Mononuclear cell (primary cell): Measurements from ENCODE around the gene CDC5L. TPM values are rescaled to one million over a fixed set of nuclear protein-coding genes. Genes with fewer than 3 reads are reported as not detected.
"Not testable (repeated sequence)": the region's sequence is repeated elsewhere in the genome, so short reads cannot be mapped to it uniquely, and the experiment has no call there.

Source experiments
- H3K27me3 ChIP-seq: 2 replicates; pipeline ENCODE4 v1.6.0; 2011; ENCODE audit warnings: low read length, control low read depth; ENCODE audit not compliant: insufficient read depth
- H3K4me1 ChIP-seq: 2 replicates; pipeline ENCODE4 v1.5.1; 2011; ENCODE audit warnings: mild to moderate bottlenecking, low read length, control low read depth; ENCODE audit not compliant: insufficient read depth
- H3K4me3 ChIP-seq: 2 replicates; pipeline ENCODE4 v1.5.1; 2011; ENCODE audit warnings: mild to moderate bottlenecking, low read length, moderate library complexity
- H3K9me3 ChIP-seq: 2 replicates; pipeline ENCODE4 v1.5.1; 2011; ENCODE audit warnings: low read depth, mild to moderate bottlenecking, control low read depth, low read length
- total RNA-seq: library from RNA; depleted of rRNA; stranded (reverse); fragments of >200 nt; gene quantifications from one replicate; pipeline ENCODE4 v1.2.3, GENCODE V29; 2012

The CDC5L gene
- 30.5 TPM for total RNA-seq

DNA sequence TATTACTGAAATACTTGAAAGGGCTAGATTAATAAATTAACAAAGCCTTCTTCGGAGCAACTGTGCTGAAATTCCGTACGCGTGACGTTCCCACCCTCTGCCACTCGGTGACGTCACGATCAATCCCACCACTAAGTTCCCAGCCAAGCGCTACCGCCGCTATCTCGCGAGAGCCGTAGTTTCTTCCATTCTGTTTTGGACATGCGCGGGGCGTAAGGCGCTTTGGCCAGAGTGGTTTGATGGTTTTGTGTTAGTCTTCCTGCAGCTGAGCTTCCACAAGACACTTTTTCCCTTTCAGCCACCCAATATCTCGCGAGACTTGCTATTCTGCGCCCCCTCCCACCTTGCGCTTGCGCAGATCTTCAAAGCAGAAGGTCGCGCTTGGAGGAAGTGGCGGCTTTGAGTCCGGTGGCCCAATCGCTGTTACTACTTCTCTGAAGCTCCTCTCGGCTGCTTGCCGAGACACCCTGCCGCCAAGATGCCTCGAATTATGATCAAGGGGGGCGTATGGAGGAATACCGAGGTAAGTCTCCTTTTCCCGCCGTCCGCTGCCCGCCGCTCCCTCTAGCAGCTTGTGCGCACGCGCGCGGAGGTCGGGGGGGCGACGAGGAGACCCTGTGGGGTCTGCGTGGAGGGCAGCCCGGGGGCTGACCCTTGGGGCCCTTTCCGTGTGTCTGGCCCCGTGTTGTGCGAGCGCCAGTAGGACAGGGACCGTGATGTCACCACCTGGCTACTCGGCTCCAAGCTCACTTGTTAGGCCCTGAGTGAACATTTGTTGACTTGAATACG, at the start of gene CDC5L:
CDC5L (plus strand) TSS at position 361 of the 789 bp plus-strand sequence; CDS start at position 479, 118 bp downstream.
- Histone ChIP-seq H3K4me1 (peaks cover 30% of the 10 kb centered on the region), H3K9me3 (no peaks in the 10 kb centered on the region), H3K4me3 (peak within 1 kb of the TSS; percentile 72), H3K27me3 (no peaks in the 10 kb centered on the region)

DNA sequence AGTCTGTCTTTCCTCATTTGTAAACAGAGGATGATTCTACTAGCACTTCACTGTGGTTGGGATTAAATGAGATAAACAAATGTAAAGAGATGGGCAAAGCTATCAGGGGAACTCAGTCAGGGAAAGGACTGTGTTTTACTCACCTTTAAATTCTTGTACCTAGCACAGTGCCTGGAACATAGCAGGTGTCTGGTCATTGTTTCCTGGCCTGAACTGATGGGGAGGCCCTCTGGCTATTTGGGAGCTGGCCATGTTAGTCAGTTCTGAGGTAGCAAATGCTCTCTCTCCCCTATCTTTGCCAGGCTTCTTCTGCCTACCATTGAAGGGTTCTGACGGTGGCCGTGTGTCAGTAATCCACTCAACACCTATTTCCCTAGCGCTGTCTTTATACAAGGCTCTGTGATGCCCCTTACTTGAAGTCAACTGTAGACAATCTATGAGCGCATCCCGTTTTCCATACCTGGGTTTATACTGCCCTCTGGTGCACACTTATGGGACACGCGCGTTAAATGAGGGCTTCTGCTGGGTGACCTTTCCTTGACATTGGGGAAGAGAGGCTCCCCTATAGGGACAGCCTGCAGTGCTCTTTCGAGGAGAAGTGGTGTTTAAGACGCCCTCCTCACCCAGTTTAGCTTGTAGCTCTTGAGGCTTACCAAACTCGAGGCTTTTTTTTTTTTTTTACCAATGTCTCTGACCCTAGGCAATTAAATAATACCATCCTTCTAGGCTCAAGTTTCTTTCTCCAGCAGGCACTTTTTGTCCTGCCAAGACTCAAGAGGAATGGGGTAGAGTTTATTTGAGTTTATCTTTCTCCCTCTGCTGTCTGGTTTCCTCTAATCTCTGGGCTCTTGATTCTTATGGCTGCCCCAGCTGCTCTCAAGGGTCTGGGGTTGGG, 49.0 kb upstream of the CDC5L start:
- Histone ChIP-seq H3K4me3 (no peak overlapping the region), H3K4me1 (peaks cover 24% of the 10 kb centered on the region), H3K27me3 (peaks cover 23% of the 10 kb centered on the region), H3K9me3 (no peaks in the 10 kb centered on the region)

DNA sequence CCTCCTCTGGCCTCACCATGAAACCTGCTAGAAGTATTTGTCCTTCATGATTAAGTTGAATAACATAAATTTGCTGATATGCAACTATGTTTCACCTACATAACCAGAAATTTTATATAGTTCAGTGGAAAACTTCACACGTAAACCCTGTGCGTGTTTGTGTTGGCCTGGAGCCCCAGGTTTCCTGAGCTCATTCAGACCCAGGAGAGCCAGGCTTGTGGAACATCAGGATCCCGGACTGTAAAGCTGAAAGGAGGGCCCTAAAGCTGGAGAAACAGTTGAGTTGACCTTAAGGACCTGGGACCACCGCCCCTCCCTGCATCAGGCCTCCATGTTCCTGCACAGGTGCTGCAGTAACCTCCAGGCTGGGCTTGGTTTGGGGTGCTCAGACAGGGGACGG, 48.2 kb upstream of the CDC5L start:
- Histone ChIP-seq H3K9me3 (no peaks in the 10 kb centered on the region), H3K4me1 (peaks cover 15% of the 10 kb centered on the region), H3K4me3 (no peak overlapping the region), H3K27me3 (peaks cover 31% of the 10 kb centered on the region)

DNA sequence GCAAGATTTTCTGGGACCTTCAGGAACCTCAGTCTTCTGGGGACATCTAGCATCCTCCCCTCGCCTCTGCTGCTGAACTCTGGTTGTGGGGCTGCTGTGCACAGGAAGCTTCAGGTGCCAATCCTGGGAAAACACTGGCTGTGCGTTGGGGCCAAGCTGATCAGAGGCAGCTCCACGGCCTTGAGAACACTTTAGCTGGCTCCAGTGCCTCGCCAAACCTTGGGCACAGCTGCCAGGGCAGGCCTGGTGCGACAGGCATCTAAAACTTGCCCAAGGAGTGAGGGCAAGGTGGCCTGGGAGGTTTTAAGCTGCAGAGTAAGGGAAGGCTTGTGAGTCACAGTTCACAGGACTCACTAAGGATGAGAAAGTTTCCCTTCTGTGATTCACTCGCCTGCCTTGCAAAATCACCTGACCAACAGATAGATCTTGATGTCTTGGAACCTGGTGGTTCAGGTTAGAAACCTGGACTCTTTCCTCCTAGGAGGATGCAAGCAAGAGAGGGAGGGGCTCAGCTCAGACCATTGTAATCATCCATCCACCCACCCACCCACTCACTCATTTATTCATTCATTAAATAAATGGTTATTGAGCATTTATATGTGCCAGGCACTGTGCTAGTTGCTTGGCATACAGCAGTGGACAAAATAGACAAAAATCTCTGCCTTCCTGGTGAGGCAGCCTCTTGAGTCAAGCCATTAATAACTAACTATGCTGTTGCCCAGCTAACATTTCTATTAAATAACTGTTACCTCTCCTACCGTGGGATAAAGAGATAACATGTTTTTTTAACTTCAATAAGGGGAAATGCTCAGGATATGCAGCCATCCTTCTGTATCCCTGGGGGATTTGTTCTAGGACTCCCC, 47.5 kb upstream of the CDC5L start:
- peaks cover 38% of the 10 kb centered on the region for H3K27me3 ChIP-seq
- no peaks in the 10 kb centered on the region for H3K9me3 ChIP-seq
- H3K4me1 ChIP-seq: peaks cover 12% of the 10 kb centered on the region
- no peak overlapping the region for H3K4me3 ChIP-seq

DNA sequence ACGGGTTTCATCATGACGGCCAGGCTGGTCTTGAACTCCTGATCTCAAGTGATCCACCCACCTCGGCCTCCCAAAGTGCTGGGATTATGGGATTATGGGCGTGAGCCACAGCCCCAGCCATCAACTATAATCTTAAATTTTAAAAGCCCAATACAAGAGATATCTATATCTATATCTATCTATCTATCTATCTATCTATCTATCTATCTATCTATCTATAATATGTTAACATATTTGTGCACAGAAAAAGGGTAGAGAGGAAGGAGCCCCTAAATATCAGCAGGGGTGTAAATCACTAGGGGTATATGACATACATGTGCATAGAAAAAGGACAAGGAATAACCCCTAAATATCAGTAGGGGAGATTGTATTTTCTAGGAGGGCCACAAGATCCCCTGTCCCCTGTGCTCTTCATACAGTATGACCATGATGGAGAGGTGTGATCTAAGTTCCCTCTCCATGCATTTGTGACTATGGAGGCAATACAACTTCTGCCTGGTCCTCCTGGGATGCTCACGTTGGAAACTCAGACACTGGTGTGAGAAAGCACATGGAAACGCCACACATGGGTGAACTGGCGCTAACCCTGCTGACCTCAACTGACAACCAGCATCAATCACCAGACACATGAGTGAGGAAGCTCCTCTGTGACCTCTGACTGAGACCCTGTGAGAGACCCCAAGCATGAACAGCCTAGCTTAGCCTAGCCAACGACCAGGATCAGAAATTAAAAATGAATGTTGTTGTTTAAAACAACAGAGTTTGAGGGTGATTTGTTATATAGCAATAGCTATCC, 46.2 kb upstream of the CDC5L start:
- Histone ChIP-seq H3K4me3 (no peak overlapping the region), H3K27me3 (peaks cover 44% of the 10 kb centered on the region), H3K9me3 (no peaks in the 10 kb centered on the region), H3K4me1 (peaks cover 12% of the 10 kb centered on the region)

DNA sequence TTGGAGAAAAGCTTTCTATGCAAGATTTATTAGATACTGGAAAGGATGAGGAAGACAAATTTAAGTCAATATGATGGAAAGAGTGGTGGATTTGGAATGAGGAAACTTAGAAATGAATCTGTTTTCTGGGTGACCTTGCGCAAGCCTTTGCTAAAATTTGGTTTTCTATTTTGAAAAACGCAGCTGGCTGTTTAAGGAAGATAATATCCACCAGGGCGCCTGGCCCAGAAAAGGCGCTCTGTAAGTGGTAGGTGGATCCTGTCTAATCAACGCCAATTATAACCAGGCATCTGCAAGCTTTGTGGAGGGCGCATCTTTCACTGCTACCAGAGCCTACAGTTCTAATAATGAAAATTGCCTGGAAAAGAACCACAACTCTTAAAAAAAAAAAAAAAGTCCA, 45.5 kb upstream of the CDC5L start:
- Histone ChIP-seq H3K4me1 (peaks cover 12% of the 10 kb centered on the region), H3K9me3 (no peaks in the 10 kb centered on the region), H3K4me3 (no peak overlapping the region), H3K27me3 (peaks cover 44% of the 10 kb centered on the region)

DNA sequence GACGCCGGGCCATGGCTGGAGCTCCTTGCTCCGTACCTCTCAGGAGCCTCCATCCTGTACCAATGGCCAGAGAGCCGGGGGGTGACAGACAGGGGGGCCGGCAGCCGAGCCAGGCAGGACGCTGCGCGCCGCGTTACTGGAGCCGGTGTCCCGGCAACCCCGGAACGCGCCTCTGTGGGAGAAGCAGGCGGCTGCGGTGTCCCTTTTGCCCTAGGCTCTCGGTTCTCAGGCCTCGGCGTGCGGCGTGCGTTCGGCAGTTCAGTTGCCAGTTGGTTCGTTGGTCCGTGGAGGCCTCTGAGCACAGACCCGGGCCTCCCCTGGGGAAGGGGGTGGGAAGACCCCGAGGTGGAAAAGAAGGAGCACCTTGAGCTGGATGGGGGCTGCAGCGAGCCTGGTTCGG, 45.0 kb upstream of the CDC5L start, which contains the start of gene SPATS1:
SPATS1 (plus strand) TSS at position 162 of the 400 bp plus-strand sequence. CDS start 446 bp downstream, outside the sequence.
- Histone ChIP-seq H3K9me3 (no peaks in the 10 kb centered on the region), H3K4me1 (peaks cover 12% of the 10 kb centered on the region), H3K4me3 (no peak within 1 kb of the TSS), H3K27me3 (peaks cover 44% of the 10 kb centered on the region)

DNA sequence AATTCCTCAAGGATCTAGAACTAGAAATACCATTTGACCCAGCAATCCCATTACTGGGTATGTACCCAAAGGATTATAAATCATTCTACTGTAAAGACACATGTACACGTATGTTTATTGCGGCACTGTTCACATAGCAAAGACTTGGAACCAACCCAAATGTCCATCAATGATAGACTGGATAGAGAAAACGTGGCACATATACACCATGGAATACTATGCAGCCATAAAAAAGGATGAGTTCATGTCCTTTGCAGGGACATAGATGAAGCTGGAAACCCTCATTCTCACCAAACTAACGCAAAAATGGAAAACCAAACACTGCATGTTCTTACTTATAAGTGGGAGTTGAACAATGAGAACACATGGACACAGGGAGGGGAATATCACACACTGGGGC, 40.7 kb upstream of the CDC5L start:
- not testable (repeated sequence) for H3K9me3 ChIP-seq, H3K4me3 ChIP-seq
- Histone ChIP-seq H3K4me1 (peaks cover 12% of the 10 kb centered on the region), H3K27me3 (peaks cover 37% of the 10 kb centered on the region)

DNA sequence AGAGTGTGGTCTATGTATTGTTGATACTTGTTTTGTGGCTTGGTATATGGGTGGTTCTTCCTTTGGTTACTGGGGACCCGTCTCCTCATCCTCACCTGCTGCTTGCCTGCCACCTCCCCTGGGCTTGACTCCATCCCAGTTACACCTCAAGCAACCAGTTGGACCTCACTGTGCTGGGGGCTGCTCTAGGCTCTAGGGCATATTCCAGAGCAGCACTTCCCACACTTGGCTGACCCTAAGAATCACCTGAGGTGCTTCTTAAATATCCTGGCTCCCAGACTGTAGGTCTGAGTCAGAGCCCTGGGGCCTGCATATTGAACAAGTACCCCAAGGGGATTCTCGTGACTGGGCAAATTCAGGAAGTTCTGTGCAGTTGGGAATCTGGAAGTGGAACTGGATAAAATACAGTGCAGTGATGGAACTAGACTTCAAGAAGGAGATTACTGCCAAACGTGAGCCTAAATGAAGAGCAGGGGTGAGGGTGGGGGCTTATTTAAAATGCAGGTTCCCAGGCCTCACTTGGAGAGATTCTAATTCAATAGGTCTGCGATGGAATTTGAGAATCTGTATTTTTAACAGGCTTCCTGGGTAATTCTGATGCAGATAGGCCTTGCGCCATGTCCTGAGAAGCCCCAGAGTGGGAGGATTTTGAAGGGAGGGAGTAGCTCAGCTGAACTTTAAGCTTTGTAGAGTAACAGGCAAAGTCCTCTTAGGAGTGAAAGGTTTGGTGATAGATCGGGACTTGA, 37.4 kb upstream of the CDC5L start:
- no peak overlapping the region for H3K4me3 ChIP-seq
- H3K27me3 ChIP-seq: peaks cover 6% of the 10 kb centered on the region
- H3K9me3 ChIP-seq: no peaks in the 10 kb centered on the region
- no peaks in the 10 kb centered on the region for H3K4me1 ChIP-seq

DNA sequence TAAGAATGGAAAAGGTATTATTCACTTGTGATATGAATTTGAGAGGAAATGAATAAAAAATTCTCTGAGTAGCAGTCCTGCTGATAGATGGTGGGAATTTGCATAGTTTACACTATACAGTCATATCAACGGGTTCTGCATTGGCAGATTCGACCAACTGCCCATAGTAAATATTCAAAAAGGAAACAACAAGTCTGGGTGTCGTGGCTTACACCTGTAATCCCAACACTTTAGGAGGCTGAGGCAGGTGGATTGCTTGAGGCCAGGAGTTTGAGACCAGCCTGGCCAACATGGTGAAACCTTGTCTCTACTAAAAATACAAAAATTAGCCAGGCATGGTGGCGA, 36.9 kb upstream of the CDC5L start:
- not testable (repeated sequence) for H3K4me1 ChIP-seq, H3K4me3 ChIP-seq, H3K27me3 ChIP-seq, H3K9me3 ChIP-seq

DNA sequence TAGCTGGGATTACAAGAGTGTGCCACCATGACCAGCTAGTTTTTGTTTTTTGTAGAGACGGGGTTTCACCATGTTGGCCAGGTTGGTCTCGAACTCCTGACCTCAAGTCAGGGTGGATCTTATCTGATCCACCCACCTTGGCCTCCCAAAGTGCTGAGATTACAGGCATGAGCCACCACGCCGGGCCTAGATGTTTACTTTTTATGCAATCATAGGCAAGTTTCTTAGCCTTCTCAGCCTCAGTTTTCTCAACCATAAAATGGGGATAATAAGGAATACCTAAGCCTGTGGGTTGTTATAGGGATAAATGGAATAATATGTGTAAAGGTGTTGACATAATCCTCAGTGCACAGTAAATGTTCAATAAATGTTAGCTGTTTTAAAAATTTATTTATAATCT, 35.2 kb upstream of the CDC5L start:
- H3K4me1 ChIP-seq: no peaks in the 10 kb centered on the region
- no peaks in the 10 kb centered on the region for H3K9me3 ChIP-seq
- no peaks in the 10 kb centered on the region for H3K27me3 ChIP-seq
- H3K4me3 ChIP-seq: no peak overlapping the region

DNA sequence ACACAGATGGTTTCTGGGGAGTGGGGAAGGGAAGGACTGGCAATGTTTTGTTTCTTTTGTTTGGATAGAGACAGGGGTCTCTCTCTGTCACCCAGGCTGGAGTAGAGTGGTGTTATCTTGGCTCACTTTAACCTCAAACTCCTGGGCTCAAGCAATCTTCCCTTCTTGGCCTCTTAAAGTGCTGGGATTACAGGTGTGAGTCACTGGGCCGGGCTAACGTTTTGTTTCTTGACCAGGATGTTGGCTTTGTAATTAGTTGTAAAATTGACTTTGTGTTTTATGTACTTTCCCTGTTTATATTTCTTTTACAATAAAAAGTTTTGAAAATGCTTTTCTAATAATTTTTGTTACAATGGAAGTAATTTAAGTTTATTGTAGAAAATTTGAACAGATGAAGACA, 34.2 kb upstream of the CDC5L start:
- H3K4me1 ChIP-seq: no peaks in the 10 kb centered on the region
- H3K4me3 ChIP-seq: no peak overlapping the region
- no peaks in the 10 kb centered on the region for H3K9me3 ChIP-seq
- H3K27me3 ChIP-seq: no peaks in the 10 kb centered on the region

DNA sequence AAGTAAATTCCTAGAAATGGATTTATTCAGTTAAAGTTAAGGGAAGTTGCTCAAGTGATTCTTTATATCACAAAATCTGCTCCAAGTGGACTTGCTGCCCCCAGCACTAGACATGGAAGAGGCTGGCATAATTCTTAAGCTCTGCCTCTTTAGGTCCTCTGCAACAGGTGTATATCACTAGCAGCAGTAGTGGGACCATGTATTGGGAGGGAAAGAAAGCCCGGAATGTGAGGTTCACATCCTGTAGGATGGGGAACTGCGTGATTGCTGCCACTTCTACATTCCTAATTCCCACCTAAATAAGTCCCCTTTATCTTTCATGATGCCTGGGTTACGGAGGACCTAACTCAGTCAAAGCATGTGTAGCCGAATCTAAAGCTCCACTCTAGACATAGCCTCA, 31.9 kb upstream of the CDC5L start:
- H3K4me1 ChIP-seq: no peaks in the 10 kb centered on the region
- no peak overlapping the region for H3K4me3 ChIP-seq
- H3K27me3 ChIP-seq: peaks cover 3% of the 10 kb centered on the region
- no peaks in the 10 kb centered on the region for H3K9me3 ChIP-seq

DNA sequence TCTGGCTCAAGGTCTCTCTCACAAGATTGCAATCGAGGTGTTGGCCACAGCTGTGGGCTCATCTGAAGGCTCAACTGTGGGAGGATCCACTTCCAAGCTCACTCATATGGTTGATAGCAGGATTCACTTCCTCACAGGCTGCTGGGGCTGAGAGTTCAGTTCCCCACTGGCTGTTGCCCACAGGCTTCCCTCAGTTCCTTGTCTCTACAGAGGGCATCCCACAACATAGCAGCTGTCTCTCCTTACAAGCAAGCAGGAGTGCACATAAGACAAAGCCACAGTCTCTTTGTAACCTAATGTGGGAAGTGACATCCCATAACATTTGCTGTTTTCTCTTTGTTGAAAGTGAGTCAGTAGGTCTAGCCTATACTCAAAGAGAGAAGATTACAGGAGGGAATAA, 31.0 kb upstream of the CDC5L start:
- Histone ChIP-seq H3K4me3 (no peak overlapping the region), H3K9me3 (no peaks in the 10 kb centered on the region), H3K27me3 (peaks cover 3% of the 10 kb centered on the region), H3K4me1 (no peaks in the 10 kb centered on the region)
